AG08396 (cell line): ENCODE measurements around the gene YIF1B.
"Not testable (repeated sequence)": the region's sequence is repeated elsewhere in the genome, so short reads cannot be mapped to it uniquely, and the experiment has no call there.

Experiments used
- DNase-seq: peaks from one replicate; pipeline ENCODE4 v3.0.0; 2012; ENCODE audit warnings: low spot score, mixed read lengths

YIF1B gene, protein sequence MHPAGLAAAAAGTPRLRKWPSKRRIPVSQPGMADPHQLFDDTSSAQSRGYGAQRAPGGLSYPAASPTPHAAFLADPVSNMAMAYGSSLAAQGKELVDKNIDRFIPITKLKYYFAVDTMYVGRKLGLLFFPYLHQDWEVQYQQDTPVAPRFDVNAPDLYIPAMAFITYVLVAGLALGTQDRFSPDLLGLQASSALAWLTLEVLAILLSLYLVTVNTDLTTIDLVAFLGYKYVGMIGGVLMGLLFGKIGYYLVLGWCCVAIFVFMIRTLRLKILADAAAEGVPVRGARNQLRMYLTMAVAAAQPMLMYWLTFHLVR

DNA sequence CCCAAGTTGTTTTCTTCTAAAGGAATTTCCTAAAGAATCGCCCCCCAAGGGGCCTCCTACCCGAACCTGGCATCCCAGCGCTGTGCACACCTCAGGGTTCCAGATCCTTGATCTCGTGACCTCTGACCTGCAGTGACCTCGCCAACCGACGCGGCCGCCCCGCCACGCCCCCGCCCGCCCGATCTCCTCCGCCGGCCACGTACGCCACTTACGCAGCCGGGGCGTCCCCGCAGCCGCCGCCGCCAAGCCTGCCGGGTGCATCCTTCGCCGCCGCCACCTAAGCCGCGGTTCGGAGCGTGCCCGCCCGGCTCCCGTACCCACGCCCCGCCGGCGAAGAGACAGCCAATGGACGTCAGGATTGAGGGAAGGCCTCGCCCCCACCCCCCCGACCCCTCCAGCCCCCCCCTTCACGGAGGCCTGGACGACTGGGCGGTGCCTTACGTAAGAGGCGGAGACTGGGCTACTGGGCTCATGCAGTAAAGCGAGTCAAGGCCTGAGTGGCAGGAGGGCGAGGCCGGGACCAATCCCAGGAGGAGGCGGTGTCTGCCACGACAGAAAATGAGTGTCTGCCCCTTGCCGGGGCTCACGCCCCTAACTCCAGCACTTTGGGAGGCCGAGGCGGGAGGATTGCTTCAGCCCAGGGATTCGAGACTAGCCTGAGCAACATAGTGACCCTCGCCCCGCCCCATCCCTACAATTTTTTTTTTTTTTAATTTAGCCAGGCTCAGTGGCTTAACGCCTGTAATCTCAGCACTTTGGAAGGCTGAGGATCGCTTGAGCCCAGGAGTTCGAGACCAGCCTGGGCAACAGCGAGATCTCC lies at the start of gene YIF1B:
YIF1B (minus strand) TSS at position 291 of the 820 bp plus-strand sequence; CDS start at position 261, 30 bp downstream.
- peak; percentile 99 for DNase-seq

DNA sequence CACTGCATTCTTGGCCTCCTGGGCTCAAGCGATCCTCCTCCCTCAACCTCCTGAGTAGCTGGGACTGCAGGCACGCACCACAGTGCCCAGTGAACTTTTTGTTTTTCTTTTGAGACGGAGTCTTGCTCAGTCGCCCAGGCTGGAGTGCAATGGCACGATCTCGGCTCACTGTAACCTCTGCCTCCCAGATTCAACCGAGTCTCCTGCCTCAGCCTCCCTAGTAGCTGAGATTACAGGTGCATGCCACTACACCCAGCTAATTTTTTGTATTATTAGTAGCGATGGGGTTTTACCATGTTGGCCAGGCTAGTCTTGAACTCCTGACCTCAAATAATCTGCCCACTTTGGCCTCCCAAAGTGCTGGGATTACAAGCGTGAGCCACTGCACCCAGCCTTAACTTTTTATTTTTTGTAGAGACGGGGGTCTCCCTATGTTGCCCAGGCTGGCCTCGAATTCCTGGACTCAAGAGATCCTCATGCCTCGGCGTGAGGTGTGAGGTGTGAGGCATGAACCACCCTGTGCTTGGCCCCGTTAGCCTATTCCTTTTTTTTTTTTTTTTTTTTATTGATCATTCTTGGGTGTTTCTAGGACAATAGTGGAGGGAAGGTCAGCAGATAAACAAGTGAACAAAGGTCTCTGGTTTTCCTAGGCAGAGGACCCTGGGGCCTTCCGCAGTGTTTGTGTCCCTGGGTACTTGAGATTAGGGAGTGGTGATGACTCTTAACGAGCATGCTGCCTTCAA lies 47.4 kb upstream of the YIF1B start:
- not testable (repeated sequence) for DNase-seq

DNA sequence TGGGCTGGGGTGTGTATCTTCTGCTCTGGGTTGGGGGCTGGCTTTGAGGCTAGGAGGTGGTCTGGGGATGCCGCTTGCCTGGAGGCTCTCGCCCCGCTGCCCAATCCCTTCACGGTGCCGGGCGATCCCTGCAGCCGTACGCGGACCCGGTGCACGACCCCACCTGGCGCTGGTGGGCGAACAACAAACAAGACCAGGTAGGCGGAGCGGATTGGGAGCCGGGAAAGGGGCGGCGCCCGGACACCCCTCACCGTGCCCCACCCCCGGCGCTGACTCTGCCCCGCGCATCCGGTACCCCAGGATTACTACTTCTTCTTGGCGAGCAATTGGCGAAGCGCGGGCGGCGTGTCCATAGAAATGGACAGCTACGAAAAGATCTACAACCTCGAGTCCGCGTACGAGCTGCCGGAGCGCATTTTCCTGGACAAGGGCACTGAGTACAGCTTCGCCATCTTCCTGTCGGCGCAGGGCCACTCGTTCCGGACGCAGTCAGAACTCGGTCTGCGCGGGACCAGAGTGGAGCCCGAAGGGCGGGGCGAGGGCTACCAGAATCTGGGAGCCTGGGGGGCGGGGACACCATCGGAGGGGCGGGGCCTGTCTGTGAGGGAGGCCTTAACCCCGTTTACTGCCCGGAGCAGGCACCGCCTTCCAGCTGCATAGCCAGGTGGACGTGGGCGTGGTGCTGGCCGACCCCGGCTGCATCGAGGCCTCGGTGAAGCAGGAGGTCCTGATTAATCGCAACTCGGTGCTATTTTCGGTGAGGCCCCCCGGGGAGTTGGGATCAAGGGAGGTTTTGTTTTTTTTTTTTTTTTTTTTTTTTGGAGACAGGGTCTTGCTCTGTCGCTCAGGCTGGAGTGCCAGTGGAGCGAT lies 46.6 kb upstream of the YIF1B start:
- DNase-seq: peak; percentile 87

DNA sequence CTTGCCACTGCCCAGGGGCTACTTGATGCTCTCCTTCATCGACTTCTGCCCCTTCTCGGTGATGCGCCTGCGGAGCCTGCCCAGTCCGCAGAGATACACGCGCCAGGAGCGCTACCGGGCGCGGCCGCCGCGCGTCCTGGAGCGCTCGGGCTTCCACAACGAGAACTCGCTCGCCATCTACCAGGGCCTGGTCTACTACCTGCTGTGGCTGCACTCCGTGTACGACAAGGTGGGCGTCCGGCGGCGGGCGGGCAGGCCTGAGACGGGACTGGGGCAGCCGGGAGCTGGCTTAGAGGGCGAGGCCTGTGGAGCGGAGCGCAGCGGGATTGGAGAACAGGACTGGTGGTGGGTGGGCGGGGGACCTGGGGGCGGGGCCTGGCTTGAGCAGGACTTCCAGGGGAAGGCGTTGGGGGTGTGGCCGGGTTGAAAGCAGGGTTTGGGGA lies 45.9 kb upstream of the YIF1B start:
- DNase-seq: peak; percentile 87

DNA sequence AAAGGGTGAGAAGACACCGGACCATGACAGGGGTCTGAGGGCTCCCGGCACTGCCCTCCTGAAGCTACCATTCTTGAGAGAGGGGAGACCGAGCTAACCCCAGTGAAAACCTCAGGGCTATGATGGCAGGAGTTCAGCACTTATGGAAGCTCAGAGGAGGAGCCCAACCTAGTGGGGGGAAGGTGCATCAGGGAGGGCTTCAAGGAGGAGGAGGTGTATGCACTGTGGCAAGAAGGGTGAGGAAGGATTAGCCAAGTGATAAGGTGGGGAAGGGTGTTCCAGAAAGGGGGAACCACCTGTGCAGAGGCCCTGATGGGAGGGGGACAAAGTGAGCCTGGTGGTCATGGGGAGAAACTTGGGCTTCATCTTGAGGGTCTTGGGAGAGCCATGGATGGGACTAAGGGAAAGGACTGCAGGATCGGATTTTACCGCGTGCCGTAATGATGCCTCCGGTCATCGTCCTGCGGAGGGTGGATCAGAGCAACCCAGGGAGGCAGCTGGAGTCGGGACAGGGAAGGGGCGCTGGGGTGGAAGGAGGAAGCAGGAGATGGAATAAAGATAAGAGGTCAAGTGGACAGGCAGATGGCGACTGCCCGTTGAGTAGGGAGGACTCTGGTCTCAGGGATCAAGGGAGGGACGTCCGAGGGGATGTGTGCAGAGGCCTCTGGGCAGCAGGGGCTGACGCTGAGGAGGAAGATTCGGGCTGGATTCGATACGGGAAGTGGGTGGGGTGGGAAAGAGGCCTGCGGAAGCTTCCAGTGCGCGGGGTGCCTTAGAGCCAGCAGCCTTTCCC lies 45.3 kb upstream of the YIF1B start:
- DNase-seq: no peak

DNA sequence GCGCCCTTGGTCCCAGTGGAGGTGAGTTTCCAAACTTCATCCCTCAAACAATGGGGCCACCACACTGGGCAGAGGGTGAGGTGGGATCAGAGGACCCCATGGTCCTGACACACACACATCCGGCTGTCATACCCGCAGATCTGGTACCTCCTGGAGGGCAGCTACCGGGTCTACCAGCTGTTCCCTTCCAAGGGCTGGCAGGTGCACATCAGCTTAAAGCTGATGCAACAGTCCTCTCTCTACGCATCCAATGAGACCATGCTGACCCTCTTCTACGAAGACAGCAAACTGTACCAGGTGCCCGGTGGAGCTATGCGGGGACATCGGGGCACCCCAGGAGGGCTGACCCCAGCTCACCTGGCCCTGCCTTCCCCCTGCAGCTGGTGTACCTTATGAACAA lies 44.6 kb upstream of the YIF1B start:
- DNase-seq: no peak

DNA sequence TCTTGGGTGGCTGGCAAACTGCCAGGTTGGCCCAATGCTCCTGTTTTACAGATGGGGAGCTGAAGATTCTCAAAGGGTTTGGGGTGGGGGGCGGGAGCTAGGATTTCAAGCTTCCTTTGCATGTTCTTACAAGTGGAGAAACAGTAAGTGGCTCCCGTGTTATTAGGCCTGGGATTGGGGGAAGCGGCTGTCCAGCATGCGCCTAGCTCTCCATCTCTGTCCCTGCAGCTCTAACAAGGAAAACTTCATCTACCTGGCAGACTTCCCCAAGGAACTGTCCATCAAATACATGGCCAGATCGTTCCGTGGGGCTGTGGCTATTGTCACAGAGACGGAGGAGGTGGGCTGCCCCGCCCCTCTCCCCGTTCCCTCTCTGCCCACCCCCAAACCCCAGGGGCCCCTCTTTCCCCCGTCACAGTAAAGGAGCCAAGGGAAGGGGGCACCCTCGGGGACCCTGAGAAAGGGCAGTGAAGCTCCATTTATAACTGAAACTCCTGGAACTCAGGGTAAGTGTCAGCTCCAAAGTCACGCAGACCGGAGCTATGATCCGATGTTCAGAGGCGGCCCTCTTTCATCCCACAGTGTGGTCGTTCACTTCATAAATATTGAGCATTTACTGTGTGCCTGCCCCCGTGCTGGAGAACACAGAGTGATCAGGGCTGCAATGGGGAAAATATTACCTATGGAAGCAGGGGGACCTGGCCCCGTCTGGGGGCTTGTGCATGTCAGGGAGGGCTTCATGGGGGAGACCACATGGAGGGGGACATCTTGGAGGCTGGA lies 43.7 kb upstream of the YIF1B start:
- no peak for DNase-seq

DNA sequence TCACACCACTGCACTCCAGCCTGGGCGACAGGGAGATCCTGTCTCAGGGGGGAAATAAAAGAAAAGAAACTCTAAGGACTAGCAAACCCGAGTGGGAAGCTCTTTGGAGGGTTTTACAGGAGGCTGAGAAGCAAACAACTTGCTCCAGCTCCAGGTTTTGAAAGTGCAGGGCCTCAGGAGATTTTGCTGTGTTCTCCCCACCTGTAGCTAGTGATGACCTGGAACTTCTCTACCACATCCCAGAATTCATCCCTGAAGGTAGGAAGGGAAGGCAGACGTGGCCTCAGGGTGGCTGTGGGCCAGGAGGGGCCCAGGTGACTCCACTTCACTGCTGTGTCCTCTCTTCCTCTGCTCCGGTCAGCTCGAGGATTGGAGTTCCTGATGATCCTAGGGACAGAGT lies 42.3 kb upstream of the YIF1B start:
- DNase-seq: no peak

DNA sequence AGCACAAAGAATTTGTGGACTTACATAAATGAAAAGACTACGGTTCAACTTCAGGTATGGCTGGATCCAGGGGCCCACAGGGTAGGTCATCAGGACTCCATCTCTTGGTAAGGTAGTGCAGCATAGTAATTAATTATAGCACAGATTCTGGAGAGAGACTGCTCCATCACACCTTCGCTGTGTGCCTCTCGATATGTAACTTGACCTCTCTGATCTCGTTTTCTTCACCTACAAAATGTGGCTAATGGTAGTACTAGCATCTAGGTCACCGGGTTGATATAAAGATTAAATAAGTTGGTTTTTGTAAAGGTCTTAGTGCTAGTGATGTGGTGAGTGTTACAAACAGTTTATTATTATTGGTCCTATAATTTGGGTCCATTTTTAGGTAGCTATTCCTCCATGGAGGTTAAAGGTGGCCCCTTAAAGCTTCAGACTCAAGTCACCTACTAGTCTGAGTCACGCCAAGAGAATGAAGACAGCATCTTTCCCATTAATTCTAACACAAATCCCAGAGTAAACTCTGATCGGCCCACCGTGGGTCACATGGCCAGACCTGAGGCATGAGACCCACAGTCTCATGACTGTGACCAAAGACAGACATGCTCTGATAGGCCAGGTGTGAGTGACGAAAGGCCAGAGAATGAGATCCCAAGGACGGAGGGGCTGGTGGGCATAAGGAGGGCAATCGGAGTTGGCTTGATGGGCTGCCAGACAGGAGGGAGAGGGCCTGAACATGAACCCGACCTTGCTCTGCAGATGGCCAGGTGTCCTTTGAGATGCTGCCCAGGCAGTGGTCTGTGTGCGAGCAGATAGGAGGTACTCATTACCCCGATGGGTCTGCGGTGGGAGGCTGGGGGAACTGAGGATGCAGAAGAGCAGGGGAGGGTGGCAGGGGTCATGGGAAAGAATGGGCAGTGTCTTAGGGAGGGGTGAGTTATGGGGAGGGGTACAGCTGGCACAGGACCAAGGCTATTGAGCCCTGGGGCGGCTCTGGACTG lies 40.3 kb upstream of the YIF1B start:
- DNase-seq: no peak

DNA sequence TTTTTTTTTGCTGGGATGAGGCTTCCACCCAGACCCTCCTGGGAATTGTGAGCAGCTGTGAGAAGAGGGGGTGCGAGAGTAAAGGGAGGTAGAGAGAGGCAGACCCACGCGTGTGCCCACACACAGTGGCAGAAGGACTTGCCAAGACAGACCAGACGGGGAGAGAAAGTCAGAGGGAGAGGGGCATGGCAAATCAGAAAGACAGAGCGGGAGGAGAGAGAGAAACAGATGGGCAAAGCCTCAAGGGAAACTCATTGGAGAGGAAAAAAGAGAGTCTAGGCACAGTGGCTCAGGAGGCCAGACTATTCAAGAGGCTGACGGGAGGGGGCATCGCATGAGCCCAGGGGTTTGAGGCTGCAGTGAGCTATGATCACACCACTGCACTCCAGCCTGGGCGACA lies 36.9 kb upstream of the YIF1B start:
- no peak for DNase-seq

DNA sequence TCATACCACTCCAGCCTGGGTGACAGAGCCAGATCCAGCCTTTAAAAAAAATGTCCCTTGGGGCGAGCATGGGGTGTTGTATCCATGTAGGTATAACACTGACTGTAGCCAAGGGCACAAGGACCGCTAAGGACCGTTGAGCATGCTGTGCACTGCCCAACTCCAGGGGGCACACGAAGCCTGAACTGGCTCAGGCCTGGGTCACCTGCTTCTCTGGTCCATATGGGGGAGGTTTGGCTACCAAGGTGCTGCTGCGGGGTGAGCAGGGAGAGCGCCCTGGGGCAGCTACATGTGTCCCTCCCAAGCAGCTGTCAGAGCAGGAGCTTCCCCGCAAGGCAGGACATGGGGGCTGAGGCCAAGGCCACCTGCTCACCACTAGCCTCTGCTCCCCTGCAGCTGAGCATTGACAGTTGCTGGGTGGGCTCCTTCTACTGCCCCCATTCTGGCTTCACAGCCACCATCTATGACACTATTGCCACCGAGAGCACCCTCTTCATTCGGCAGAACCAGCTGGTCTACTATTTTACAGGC lies 36.2 kb upstream of the YIF1B start:
- no peak for DNase-seq

DNA sequence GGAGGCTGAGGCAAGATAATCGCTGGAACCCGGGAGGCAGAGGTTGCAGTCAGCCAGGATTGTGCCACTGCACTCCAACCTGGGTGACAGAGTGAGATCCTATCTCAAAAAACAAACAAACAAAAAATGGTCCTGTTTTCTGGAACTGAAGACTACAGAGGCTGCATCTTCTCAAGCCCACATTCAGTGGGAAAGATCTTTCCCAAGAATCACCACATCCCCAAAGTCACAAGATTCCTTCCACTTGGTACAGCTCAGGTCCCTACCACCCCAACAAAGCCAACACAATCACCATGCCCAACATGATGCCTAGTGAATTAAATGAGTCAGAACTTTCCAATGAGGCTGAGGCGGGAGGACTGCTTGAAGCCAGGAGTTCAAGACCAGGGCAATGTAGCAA lies 35.1 kb upstream of the YIF1B start:
- no peak for DNase-seq

DNA sequence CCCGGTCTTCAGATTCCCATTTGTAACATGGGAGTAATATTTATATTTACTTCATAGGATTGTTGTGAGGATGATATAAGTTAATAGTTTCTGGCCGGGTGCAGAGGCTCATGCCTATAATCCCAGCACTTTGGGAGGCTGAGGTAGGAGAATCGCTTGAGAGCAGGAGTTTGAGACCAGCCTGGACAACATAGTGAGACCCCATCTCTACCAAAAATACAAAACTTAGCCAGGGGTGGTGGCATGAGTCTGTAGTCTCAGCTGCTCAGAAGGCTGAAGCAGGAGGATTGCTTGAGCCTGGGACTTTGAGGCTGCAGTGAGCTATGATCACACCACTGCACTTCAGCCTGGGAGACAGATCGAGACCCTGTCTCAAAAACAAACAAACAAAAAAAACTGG lies 31.1 kb upstream of the YIF1B start:
- no peak for DNase-seq

DNA sequence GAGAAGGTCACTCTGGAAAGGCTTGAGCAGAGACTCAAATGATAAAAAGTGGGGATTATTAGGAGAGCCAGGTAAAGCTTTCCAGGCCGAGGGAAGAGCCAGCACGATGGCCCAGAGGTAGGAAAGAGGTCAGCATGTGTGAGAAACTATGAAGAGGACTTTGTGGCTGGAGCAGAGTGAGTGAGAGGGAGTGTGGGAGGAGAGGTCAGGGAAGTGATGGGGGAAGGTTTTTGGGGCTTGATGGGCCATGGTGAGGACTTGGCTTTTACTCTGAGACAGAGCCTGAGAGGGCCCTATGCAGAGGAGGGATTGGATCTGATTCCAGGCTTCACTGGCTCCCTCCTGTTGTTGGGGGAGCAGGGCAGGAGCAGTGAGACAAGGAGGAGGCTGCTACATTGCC lies 25.2 kb upstream of the YIF1B start:
- no peak for DNase-seq

DNA sequence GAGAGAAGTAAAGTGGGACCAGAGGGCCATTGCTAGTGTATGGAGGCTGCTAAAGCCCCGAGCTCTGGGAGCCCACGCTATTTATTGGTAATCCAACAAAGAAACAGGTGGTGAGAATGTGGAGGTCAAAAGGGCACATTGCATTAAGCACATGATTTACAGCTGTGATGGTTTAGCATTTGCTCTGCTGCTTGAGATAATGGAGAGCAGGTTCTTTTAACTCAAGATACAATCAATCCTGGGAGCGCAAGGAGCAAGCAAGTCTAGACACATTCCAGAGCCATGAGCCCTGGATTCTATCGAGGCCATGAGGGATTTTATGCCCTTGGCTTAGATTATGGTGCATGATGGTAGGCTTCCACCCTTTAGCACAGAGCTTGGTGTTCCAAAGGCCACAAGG lies 23.3 kb upstream of the YIF1B start:
- DNase-seq: not testable (repeated sequence)

DNA sequence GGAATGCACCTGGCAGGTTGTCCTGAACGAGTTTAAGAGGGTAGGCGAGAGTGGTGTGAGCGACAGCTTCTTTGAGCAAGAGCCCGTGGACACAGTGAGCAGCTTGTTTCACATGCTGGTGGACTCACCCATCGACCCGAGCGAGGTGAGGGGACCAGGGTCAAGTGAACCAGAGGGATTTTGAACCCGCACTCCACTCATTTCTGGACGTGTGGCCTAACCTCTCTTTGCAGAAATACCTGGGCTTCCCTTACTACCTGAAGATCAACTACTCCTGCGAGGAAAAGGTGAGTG lies 21.6 kb upstream of the YIF1B start:
- no peak for DNase-seq

DNA sequence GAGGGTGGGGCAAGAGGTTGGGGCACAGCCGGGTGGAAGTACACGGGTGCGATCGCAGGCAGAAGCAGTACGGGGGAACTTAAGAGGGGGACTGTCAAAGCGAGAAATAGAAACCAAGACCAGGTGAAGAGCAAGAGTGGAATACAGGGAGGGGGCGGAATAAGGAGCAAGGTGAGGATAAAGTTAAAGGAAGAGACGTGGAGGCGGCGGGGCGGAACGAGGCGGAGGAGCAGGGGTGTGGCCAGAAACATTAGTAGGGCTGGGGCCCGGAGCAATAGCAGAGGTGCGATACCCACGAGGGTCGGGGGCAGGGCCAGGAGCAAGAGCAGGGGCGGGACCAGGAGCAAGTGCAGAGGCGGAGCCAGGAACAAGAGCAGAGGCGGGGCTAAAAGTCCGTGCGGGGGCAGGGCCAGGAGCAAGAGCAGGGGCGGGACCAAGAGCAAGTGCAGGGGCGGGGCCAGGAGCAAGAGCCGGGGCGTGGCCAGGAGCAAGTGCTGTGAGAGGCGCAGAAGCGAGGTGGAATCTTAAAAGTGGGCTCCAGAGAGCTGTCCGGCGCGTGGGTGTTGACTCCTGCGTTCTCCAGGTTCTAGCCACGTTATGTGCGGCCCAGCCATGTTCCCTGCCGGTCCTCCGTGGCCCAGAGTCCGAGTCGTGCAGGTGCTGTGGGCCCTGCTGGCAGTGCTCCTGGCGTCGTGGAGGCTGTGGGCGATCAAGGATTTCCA lies 21.1 kb upstream of the YIF1B start:
- DNase-seq: peak; percentile 91
